GM21786 (cell line): ENCODE results near the gene GSS.
"Not testable (repeated sequence)": the region's sequence is repeated elsewhere in the genome, so short reads cannot be mapped to it uniquely, and the experiment has no call there.

ENCODE experiments used
- ATAC-seq: cut with Tn5 transposase; IDR thresholded peaks from one replicate; pipeline ENCODE4 v1.9.1; 2021; ENCODE audit not compliant: unreplicated experiment

Gene GSS

DNA sequence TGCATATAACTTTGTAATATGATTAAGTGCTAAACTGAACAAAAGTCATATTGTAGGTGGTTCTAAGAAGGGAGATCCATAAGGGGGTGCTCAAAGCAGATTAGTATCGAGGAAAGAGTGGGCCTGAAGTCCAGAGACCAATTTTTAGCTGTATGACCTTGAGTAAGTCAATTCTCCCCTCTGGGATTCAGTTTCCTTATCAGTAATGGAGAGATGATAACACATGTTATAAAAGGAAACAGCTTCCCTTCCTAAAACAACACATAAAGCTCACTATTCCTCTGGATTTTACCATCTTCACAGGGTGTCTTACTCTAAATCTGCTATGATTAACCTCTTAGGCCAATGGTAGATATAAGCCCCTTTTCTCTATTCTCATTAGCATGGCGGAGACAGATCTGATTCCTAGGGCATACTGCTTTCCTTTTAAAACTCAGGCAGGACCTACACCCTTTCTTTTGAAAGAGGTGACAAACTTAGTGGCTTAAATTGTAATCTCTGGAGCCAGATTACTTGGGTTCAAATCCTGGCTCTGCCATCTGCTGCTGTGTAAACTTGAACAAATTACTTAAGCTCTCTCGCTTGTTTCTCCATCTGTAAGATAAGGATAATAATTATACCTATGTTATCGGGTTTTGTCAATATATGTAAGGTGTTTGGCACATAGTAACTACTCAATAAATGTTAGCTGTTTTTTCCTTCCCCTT, 39.7 kb downstream of the GSS start:
- ATAC-seq, result no peak

DNA sequence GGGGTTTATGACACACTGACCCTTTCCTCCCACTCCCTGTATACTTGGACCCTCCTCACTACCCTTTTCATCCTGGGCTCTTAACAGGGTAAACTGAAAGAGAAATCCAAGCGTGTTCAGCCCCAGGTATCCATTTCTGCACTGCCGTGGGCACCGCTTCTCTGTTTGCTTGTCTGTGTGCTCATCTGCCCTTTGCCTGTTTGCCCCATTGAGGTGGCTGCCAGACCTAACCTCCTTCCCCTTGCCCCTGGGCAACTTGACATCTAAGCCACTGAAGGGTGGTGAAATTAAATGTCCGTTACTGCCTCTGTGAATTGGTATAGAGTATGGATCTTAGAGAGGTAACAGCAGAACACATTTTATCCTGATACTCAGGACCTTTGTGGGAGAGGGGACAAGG, 40.5 kb downstream of the GSS start:
- ATAC-seq, result no peak

DNA sequence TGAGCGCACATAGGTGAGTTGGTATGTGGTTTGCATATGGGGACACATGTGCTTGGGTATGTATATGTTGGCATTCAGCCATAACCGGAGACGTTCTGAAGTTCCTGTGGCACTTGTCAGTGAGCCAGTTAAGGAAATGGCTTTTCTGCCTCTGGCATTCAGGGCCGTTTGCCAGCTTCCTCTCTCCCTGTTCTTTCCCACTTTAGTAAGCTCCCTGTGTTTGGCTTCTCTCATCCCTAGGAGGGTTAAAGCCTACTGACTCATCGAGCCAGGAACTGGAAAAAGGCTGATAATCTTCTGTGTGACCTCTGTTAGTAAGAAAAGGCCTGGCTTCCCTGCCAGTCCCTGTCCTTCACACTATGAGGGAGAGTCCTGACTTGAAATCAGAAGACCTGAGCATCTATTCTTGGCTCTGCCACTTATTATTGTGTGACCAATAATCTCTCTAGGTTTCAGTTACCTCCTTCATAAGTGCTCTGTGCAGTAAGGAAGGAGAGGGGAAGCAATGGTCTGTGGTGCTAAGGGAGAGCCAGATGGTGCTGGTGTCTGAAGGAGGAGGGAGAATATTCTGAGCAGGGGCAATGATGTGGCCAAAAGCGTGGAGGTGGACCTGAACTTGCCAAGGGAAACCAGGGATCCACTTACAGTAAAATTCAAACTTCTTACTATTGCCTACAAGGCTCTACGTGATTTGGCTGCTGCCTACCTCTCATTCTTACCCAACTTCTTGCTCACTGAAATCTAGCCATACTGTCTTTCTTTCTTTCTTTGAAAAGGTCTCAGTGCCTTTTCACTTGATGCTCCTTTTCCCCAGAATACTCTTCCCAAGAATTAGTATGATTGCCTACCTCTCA, 47.8 kb downstream of the GSS start:
- ATAC-seq, result no peak

DNA sequence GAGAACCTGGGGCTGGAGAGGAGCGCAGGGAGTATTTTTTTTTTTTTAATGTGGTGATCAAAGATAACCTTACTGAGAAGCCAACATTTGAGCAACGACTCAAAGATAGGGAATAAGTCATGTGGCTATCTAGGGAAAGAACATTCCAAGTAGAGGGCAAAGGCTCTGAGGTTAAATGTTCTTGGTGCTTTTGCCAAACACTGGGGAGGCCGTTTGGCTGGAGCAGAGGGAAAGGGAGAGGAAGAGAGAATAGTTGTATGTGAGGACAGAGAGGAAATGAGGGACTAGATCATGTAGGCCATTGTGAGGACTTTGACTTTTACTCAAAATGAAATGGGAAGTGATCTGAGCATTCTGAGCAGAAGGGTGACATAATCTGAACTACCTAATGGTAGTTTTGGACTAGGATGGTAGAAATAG, 51.4 kb downstream of the GSS start:
- ATAC-seq, result no peak

DNA sequence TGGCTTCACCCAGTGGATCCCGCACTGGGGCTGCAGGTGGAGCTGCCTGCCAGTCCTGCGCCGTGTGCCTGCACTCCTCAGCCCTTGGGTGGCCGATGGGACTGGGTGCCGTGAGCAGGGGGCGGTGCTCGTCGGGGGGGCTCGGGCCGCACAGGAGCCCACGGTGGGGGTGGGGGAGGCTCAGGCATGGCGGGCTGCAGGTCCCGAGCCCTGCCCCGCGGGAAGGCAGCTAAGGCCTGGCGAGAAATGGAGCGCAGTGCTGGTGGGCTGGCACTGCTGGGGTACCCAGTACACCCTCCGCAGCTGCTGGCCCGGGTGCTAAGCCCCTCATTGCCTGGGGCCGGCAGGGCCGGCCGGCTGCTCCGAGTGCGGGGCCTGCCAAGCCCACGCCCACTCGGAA, 56.9 kb downstream of the GSS start:
- not testable (repeated sequence) for ATAC-seq

DNA sequence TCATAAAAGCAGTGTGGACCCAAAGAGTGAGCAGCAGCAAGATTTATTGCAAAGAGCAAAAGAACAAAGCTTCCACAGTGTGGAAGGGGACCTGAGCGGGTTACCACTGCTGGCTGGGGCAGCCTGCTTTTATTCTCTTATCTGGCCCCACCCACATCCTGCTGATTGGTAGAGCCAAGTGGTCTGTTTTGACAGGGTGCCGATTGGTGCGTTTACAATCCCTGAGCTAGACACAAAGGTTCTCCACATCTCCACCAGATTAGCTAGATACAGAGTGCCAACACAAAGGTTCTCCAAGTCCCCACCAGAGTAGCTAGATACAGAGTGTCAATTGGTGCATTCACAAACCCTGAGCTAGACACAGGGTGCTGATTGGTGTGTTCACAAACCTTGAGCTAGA, 57.5 kb downstream of the GSS start:
- ATAC-seq, result not testable (repeated sequence)

DNA sequence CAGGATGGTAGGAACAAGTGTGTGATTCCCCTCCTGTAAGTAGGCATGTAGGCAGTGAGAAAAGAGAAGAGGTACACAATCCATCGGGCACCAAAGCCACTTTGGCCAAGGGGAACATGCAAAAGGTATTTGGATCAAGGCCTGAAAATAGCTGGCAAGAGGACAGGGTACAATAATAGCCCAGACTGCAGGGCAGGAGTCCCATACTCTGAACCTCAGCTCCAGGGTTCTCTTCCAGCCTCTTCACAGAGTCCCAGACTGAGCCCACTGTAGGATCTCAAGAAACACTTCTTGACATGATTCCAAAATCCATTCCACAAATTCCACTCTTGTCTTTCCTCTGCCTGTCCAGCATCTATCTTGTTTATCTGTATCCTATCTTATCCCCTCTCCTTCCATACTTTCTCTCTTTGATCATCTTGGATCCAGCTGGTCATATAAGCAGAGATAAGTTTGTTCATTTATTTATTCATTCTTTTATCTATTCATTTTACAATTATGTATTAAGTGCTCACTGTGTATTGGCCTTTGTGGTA, 59.5 kb downstream of the GSS start:
- no peak for ATAC-seq

DNA sequence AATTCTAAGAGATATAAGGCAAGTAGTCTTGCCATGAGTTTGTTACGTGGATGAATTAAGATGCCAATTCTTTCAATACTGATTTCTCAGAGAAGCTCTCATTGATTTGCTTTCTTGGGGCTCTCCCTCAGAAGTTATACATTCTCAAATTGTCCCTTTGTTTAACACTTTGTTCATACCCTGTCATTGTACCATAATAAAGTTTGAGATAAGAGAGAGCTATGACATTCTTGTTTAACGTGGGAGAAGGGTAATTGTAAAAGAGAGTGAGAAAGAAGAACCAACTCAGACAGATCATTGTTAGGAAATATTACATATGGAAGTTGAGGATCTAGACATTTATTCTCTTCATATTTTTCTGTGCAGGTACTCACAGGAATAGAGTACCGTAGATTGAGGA, 60.1 kb downstream of the GSS start:
- ATAC-seq, result no peak

DNA sequence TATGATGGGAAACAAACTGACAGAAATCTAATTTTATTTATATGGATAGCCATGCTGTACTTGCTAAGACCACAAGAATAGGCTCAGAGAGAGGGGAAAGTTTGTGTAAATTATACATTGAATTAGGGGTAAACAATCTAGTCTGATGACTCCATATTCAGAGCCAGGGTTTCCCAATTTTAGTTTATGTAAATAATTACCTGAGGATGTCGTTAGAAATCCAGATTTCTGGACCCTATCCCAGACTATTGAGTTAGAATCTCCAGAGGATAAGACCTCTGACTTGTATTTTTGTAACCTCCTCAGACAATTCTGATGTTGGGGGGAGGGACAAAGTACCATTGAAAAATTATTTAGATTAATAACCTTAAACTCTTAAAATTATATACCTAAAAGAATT, 60.9 kb downstream of the GSS start:
- no peak for ATAC-seq

DNA sequence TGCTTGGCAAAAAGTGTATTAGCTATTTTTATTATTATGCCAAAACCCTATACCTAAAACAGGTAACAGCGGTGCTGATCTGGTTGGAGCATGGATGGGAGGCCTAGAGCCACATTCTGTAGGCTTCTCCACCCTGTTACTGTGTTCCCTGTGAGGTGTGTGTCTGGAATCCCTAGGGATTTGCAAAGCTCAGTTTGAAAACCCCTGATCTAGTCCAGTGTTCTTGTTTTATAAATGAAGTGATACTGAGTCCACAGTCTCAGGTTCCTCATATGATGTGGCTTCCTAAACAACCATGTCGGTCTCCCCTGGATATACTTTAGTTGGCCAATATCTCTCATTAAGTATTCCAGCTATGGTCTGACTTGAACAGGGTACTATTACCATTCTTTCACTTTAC, 62.9 kb downstream of the GSS start:
- no peak for ATAC-seq

DNA sequence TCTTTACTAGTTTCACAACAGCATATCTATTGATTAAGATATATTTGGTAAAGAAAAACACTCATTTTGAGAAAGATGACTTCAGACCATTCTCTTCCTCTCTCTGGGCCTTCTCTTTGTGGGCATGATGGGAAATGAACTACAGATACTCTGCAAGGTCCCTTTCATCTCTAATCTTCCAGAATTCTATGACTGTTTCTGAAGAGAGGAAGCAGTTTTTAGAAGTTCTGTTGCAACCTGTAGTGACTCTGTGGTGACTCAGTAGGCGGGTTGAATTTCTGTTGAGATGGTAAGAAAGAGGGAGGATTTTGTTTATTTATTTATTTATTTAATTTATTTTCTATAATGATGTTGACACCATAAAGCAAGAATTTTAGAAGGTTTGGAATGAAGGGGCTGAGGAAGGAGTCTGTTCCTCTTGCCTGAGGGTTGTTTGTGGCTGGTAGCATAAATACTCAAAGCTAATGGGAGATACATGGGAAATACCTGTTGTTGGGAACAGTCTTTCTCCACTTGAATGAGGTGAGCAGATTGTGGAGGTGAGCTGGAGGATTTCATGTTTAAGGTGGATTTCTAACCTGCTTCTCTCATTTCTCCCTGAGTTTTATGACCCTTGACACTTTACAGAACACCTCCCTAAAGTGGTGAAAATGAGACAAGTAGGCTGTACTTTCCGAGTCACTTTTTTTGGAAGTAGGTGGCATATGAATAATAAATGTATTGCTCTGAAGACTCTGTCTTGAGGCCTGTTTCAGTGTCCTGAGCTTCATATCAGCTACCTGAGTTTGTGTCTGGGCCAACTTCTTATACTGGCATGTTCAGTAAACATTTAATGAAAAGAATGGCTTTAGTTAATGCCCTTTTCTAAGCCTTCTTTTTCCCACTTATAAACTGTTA, 64.2 kb downstream of the GSS start:
- ATAC-seq, result no peak

DNA sequence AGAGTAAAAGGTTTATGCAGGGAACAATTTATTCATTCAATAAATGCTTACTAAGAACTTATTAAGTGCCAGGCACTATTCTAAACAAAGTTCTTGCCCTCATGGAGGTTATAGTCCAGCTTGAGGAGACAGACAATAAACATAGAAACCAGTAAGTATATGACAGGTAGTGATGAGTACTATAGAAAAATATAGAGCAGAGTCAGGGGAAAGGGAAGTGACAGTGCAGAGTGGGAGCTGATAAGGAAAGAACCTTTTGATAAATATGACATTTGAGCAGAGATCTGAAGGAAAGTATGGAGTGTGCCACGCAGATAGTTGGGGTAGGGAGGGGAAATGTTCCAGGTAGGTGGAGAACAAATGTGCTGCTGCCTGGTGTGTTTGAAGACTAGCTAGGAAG, 67.1 kb downstream of the GSS start:
- no peak for ATAC-seq

DNA sequence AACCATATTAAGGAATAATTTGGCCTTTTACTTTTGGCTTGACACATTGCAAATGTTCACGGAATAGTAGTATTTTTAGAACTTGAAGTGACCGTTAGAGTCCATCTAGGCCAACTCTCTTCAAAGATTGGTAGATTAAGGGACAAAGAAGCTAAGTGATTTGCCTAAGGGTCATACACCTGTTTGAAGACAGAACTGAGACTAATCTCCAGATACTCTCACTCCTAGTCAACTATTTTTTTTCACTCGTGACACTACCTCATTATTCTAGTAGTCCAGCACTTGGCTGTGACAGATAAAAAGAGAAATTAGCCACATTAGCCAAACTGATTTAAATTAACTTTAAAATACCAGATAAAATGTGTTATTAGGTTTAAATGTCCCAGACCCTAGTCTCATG, 68.6 kb downstream of the GSS start:
- no peak for ATAC-seq

DNA sequence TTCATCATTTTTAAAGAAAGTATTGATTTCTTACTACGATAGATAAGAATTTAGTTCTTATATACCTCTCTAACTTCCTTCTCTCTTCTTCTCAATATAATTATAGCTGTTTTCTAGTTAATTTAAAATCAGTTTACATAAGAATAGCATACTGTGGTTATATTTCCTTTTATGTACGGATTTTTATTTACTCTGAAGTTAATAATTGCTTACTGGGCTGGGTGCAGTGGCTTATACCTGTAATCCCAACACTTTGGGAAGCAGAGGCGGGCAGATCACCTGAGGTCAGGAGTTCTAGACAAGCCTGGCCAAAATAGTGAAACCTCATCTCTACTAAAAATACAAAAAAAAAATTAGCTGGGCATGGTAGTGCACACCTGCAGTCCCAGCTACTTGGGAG, 69.5 kb downstream of the GSS start:
- no peak for ATAC-seq

DNA sequence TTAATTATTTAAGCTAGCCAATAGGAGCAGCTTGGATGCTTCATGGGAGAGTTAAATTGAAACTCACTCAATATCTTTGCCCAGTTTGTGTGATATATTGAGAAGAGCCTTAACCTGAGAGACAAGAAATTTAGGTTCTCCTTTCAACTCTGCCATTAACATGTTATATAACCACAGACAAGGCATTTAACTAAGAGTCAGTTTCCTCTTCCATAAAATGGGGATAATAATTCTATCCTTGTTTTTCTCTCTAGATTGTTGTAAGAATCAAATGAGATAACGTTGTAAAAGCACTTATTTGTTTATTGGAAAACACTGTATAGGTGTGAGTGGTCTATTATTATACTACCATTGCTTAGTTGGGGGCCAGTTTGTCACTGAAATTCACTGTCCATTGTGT, 71.3 kb downstream of the GSS start:
- no peak for ATAC-seq

DNA sequence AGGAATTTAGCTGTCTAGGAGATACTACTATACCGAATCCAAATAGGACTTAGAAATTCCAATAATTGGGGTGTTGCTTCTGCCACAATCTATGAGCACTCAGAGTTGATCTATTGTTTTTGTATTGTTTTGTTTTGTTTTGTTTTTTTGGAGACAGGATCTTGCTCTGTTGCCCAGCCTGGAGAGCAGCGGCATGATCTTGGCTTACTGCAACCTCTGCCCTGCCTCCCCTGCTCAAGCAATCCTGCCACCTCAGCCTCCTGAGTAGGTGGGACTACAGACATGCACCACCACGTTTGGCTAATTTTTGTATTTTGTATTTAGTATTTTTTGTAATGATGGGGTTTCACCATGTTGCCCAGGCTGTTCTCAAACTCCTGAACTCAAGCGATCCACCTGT, 71.8 kb downstream of the GSS start:
- ATAC-seq, result no peak

DNA sequence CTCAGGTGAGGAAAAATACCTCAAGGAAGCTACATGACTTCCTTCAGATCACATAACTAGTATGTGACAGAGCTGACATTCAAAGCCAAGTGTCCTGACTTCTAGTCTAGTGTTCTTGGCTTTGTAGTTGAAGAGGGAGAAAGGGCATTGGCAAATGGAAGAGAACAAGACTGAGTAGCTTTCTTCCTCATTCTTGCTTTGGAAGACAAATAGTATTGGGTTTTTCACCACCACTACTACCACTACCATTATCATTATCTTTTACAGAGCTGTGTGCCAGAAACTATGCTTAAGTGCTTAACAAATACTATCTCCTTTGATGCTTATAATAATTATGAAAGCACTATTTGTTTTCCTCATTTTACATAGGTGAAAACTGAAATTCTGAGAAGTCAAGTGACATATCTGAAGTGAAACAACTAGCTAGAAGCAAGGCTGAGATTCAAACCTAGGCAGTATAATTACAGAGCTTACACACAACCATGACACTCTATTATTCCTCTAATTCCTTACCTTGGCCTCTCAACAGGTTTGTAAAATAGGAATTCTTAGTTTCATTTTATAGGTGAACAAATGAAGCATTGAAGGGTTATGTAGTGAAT, 72.4 kb downstream of the GSS start:
- no peak for ATAC-seq

DNA sequence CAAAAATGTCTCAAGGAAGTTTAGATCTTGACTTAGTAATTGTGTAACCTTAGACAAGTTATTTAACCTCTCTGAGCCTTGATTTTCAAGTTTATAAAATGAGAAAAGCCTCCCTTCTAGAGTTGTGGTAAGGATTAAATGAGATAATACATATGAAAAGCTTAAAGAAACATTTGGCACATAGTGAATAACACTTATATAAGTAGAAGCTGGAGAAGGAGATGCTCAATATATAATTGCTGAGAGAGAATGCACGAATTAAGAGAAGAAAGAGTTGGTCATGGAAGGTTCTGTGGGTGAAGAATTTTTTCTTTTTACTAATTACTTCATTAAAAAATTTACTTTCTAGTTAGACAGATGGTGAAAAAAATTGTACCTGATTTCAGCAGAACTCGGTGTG, 73.9 kb downstream of the GSS start:
- ATAC-seq, result no peak

DNA sequence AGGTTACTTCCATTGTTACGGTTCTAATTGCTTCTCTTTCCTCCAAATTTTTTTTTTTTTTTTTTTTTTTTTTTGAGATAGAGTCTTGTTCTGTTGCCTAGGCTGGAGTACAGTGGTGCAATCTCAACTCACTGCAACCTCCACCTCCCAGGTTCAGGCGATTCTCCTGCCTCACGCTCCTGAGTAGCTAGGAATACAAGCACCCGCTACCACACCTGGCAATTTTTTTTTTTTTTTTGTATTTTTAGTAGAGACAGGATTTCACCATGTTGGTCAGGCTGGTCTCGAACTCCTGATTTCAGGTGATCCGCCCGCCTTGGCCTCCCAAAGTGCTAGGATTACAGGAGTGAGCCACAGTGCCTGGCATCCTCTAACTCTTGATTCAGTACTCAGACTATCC, 74.6 kb downstream of the GSS start:
- ATAC-seq, result not testable (repeated sequence)

DNA sequence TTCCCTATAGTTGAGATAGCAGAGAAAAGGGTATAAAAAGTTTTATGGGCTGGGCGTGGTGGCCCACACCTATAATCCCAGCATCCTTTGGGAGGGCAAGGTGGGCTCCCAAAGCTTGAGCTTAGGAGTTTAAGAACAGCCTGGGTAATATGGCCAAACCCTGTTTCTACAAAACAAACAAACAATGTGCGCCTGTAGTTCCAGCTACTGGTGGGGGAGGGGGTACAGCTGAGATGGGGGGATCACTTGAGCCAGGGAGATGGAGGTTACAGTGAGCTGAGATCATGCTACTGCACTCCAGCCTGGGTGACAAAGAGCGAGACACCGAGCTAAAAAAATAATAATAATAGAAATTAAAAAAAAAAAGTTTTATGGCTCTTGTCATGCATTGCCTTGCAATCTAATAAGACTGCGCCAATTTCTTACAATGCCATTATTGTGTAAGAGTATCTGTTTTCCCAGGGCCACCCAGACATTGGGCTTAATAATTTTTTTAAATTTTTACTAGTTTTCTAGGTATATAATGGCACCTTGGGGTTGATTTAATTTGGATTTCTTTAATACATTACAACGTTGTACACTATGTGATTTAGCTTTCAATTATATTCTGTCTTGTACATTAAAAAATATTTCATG, 75.3 kb downstream of the GSS start:
- no peak for ATAC-seq
